NCI-H2171 treated with DMSO at 0.1 percent for 48 hours (cell line): ENCODE measurements around the gene OR2B2.

Experiments used
- DNase-seq: peaks from one replicate; lab custom pipeline; 2025; lab: John Stamatoyannopoulos, UW

OR2B2 gene

GRCh38 chr6:27893059-27893835 is 18.9 kb downstream of the OR2B2 start:
- DNase-seq = peak; percentile 99

GRCh38 chr6:27892649-27893058 is 19.5 kb downstream of the OR2B2 start:
- no peak for DNase-seq

GRCh38 chr6:27891320-27891875 is 20.8 kb downstream of the OR2B2 start:
- no peak for DNase-seq

GRCh38 chr6:27890445-27891319 is 21.5 kb downstream of the OR2B2 start:
- no peak for DNase-seq

GRCh38 chr6:27889628-27890444 is 22.4 kb downstream of the OR2B2 start:
- no peak for DNase-seq

- no peak for DNase-seq
These were observed 22.9 kb downstream of the OR2B2 start for GRCh38 chr6:27889275-27889627.

- no peak for DNase-seq
These were observed 23.6 kb downstream of the OR2B2 start for GRCh38 chr6:27888566-27888965.

- no peak for DNase-seq
These were observed 26.1 kb downstream of the OR2B2 start for GRCh38 chr6:27886073-27886472.

- DNase-seq = no peak
These were observed 29.1 kb downstream of the OR2B2 start for GRCh38 chr6:27883136-27883535.

GRCh38 chr6:27882624-27883023 is 29.6 kb downstream of the OR2B2 start:
- DNase-seq = no peak

- no peak for DNase-seq
These were observed 32.4 kb downstream of the OR2B2 start for GRCh38 chr6:27879837-27880236.

GRCh38 chr6:27874016-27874415 is 38.2 kb downstream of the OR2B2 start:
- DNase-seq = no peak

- DNase-seq = peak; percentile 9
These were observed 38.9 kb downstream of the OR2B2 start for GRCh38 chr6:27873021-27873940.

- DNase-seq = no peak
These were observed 39.6 kb downstream of the OR2B2 start for GRCh38 chr6:27872642-27873020.

GRCh38 chr6:27871924-27872638 is 40.1 kb downstream of the OR2B2 start:
- peak; percentile 79 for DNase-seq

GRCh38 chr6:27870291-27870870 is 41.8 kb downstream of the OR2B2 start:
- DNase-seq = no peak

- no peak for DNase-seq
These were observed 43.9 kb downstream of the OR2B2 start for GRCh38 chr6:27868311-27868710.

GRCh38 chr6:27867945-27868300 is 44.3 kb downstream of the OR2B2 start:
- no peak for DNase-seq

- DNase-seq = no peak
These were observed 44.9 kb downstream of the OR2B2 start for GRCh38 chr6:27867051-27867944.
